ENCODE data around the gene RHOBTB3. TPM values are rescaled to one million over a fixed set of nuclear protein-coding genes. Genes with fewer than 3 reads are reported as not detected.
A peak's percentile ranks its signal among the peaks of the same experiment; 100 is the strongest.

The RHOBTB3 gene
- total RNA-seq, 6 experiments from 2014 or later: 24.1 to 49.1 (median 38.9) TPM

DNA sequence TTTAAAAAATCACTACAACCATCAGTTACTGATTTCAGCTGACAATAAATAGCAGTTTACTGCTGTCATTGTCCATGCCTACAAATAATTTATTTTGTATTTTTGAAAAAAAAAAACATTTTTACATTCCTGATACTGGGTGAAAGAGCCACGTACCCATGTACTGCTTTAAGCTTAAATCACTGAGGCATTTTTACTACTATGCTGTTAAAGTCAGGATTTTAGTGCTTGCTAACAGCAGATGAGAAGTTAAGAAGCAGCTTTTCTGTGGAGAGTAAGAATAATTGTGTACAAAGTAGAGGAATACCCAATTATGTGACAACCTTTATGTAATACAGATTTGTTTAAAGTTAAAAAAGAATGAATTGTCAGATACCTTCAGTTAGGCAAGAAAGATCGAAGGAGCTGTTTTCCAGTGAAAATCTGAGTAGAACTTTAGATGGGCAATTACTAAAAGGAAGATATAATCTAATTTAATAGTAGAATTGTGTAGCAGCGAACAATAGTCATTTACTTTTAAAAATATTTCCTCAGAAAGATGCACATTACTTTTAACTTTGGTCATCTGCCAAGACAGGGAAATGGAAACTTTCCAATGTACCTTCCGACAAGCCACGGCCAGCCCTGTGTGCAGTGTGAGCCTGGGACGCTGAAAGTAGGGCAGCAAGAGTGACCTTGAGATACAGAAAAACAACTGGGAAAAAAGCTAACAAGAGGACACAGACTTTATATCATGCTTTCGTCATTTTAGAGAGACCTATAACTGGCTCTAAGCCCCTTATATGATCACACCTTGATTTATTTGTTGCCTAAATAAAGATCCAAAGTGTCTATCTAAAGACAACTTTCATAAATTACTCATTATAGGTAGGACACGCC is 39.9 kb downstream of the RHOBTB3 start:
- ATAC-seq (peak; percentile 93 to 97 (median 95)), DNase-seq (peak; percentile 60 to 75 (median 73))
- 20% methylated on average over 8 of the region's 8 CpGs for WGBS (ENCODE audit: insufficient coverage, low coverage, low lambda C conversion rate, missing lambda C conversion rate)
- Histone ChIP-seq H3K4me1 (peaks cover 0 to 20% (median 7%) of the 10 kb centered on the region in 4 donors), H3K4me3 (no peak overlapping the region), H3K36me3 (peaks cover 0 to 7% (median 0%) of the 10 kb centered on the region in 4 donors), H3K27me3 (no peaks in the 10 kb centered on the region), H3K27ac (peak overlapping the region; percentile 35 to 88 (median 77)), H3K9me3 (no peaks in the 10 kb centered on the region)
- intact Hi-C loops (cut with DNase I): no loop called here
- TF ChIP-seq POLR2A (IDR thresholded peaks at IDR 0.05): no peak
- TF ChIP-seq, protein P1, sequence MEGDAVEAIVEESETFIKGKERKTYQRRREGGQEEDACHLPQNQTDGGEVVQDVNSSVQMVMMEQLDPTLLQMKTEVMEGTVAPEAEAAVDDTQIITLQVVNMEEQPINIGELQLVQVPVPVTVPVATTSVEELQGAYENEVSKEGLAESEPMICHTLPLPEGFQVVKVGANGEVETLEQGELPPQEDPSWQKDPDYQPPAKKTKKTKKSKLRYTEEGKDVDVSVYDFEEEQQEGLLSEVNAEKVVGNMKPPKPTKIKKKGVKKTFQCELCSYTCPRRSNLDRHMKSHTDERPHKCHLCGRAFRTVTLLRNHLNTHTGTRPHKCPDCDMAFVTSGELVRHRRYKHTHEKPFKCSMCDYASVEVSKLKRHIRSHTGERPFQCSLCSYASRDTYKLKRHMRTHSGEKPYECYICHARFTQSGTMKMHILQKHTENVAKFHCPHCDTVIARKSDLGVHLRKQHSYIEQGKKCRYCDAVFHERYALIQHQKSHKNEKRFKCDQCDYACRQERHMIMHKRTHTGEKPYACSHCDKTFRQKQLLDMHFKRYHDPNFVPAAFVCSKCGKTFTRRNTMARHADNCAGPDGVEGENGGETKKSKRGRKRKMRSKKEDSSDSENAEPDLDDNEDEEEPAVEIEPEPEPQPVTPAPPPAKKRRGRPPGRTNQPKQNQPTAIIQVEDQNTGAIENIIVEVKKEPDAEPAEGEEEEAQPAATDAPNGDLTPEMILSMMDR (IDR thresholded peaks at IDR 0.05): no peak

DNA sequence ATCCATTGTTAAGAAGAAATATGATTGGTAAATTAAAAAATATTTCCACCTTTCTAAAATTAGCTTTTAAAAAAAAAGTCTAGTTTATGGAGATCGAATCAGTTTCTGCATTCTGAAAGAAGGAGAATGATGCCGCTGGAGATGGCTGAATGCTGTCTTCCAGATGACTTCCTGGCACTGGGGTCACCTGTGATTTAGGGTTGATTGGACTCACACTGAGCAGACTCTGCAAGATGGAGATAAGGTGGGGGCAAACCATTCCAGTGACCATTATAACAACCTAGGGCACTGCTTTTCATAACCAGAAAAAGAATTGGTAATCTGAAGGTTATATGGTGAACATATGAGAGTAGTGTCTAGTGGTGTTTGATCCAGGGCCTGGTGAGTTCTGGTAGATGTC is 40.8 kb downstream of the RHOBTB3 start:
- no peak for ATAC-seq
- WGBS (ENCODE audit: insufficient coverage, low coverage, low lambda C conversion rate, missing lambda C conversion rate): 90% methylated on average over 2 of the region's 2 CpGs

DNA sequence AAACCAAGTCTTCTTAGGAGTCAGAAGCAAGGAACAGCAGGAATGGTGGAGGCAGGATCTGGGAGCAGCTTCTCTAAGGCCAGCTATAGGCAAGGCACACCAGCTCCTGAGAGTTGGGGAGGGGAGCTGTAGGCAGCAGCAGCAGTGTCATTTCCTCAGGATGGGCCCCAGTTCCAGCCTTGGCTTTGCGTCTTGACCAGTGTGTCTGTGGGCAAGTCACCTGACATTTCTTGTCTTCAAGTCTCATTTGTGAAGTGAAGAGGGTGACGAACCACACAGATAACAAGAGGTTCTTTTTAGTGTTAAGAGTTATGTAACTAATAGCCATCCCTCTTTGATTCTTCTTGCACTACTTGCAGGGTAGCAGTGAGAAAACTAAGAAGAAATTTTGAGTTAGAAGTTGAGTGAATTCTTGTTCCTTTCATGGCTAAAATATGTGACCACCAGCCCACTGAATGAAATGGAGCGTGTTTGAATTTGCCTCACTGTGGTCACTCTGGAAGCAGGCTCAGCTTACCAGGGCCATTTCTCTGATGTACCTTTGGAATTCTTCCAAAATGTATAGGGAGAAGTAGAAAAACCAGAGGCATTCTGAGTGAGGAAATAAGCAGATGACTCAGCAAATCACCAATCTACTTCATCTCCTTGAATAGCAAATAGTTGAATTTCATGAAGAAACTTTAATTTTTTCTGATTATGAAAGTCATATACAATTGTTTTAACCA is 42.4 kb downstream of the RHOBTB3 start:
- Histone ChIP-seq H3K27me3 (no peaks in the 10 kb centered on the region), H3K36me3 (no peaks in the 10 kb centered on the region), H3K4me3 (no peak overlapping the region), H3K9me3 (no peaks in the 10 kb centered on the region), H3K27ac (no peak overlapping the region), H3K4me1 (peaks cover 0 to 20% (median 7%) of the 10 kb centered on the region in 4 donors)
- DNase-seq (no peak), ATAC-seq (peak in 2 of 4 donors; percentile 21 to 43)
- 77% methylated on average over 3 of the region's 3 CpGs for WGBS (ENCODE audit: insufficient coverage, low coverage, low lambda C conversion rate, missing lambda C conversion rate)
- intact Hi-C loops (cut with DNase I): no loop called here
- TF ChIP-seq POLR2A (IDR thresholded peaks at IDR 0.05): no peak
- TF ChIP-seq, protein P1 (IDR thresholded peaks at IDR 0.05): no peak

More for the DNA sequence above, 40.8 kb downstream of the RHOBTB3 start:
- intact Hi-C loops (cut with DNase I): no loop called here
- H3K27me3 ChIP-seq: no peaks in the 10 kb centered on the region
- peaks cover 0 to 20% (median 7%) of the 10 kb centered on the region in 4 donors for H3K4me1 ChIP-seq
- peaks cover 0 to 7% (median 0%) of the 10 kb centered on the region in 4 donors for H3K36me3 ChIP-seq
- no peak overlapping the region for H3K4me3 ChIP-seq
- no peaks in the 10 kb centered on the region for H3K9me3 ChIP-seq
- peak overlapping the region; percentile 35 to 88 (median 77) for H3K27ac ChIP-seq
- no peak for TF ChIP-seq POLR2A (IDR thresholded peaks at IDR 0.05)
- TF ChIP-seq, protein P1 (IDR thresholded peaks at IDR 0.05): no peak
- no peak for DNase-seq

DNA sequence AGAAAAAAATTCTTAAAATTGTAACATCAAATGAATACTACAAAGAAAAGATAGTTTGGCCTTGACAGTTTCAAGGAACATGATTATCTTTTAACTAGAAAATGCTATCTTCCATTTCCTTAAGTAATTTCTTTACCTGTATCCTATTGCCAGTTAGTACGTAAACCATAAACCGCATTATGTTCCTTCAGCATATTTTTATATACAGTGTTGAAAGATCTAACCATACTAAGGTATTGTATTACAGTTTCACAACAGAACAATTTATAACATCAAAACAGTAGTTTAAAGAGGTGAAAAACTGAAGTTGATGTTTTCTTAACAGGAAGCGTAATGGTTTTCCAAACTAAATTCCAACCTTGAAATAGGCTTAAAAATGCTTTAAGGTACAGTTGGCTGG is 46.3 kb downstream of the RHOBTB3 start:
- TF ChIP-seq POLR2A (IDR thresholded peaks at IDR 0.05): no peak
- TF ChIP-seq, protein P1 (IDR thresholded peaks at IDR 0.05): no peak
- Histone ChIP-seq H3K36me3 (no peaks in the 10 kb centered on the region), H3K9me3 (no peaks in the 10 kb centered on the region), H3K27ac (no peak overlapping the region), H3K4me1 (peaks cover 0 to 21% (median 0%) of the 10 kb centered on the region in 4 donors), H3K4me3 (no peak overlapping the region), H3K27me3 (no peaks in the 10 kb centered on the region)
- intact Hi-C loops (cut with DNase I): no loop called here
- 97% methylated on average over 3 of the region's 3 CpGs for WGBS (ENCODE audit: insufficient coverage, low coverage, low lambda C conversion rate, missing lambda C conversion rate)
- ATAC-seq: no peak
- DNase-seq: no peak
